NCI-H2029 treated with DMSO at 0.1 percent for 48 hours (cell line): ENCODE measurements around the gene HECW1.

Experiments used
- DNase-seq: peaks from one replicate; lab custom pipeline; 2025; lab: John Stamatoyannopoulos, UW

Gene HECW1

DNA sequence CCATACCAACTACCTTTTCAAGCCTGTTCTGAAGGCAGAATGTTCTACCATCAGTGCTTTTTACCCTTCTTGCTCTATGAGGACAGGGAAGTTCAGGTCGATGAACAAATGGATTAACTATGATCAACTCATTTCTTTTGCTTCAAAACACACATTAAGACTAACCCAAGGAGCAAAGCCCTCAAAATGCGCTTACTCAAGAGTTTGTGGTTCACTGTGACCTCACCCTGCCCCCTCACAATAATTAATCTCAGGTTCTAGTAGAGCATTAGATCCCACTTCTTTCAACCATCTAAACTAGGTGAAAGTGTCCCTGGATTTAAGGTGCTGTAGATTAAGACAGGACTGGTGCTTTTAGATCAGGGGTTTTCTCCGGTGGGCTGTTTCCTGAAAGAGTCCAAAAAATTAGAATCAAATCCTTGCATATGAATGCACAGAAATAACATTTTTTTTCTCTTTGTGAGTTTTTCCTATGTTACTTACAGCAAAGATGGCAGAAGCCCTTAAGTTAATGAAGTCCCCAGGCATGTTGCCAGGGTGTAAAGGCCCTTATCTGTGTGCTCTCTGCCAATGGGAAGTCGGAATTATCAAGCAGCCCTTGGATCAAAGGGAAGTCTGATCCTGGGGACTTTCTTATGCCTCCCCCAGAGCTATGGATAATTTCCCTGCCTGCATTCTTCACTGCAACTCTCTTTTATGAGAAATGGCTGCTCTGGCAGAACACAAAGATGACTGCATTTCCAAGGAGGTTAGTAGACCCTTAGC, 264.9 kb downstream of the HECW1 start:
- DNase-seq: no peak

DNA sequence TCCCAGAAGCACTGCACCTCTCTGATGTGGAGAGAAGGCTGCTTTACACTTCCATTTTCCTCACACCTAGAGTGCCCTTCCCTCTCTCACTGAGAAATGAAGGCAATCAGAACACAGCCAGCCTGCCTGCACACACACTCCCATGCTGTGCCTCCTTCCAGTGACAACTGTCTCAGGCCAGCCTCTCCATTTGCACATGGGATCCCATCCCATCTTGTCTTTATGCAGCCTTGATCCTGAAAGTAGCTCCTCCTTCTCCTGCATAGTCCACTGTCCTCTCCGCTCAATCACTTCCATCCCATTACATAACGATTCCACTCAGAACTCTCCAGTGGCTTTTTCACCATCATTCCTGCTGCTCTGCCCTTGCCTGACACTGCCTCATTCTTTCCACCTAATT, 266.8 kb downstream of the HECW1 start:
- DNase-seq: no peak

DNA sequence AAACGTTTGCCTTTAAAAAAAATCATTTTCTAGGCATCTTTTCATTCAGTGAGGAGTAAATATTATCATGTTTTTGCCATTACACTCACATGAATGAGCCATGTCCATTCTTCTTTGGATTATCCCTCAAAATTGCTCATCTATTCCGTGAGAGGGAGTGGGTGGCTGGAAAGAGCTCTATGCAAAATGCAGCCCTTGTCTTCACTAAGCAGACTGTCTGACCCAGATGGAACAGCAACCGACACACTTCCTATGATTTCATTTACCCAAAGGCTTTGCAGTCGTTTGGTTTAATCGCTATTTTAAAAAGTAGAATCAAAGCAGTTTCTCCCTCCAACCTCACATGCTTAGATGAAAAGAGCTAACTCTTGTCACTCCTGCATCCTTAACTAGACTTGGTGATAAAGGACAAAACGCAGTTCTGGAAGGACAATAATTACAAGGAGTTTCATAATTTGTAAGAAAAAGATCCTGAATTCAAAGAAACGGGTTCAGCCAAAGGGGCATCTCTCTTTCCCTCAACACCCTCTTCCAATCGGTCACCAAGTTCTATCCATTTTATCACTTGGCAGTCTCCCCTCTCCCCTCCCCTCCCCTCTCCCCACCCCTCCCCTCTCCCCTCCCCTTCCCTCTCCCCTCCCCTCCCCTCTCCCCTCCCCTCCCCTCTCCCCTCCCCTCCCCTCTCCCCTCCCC, 272.3 kb downstream of the HECW1 start:
- no peak for DNase-seq

DNA sequence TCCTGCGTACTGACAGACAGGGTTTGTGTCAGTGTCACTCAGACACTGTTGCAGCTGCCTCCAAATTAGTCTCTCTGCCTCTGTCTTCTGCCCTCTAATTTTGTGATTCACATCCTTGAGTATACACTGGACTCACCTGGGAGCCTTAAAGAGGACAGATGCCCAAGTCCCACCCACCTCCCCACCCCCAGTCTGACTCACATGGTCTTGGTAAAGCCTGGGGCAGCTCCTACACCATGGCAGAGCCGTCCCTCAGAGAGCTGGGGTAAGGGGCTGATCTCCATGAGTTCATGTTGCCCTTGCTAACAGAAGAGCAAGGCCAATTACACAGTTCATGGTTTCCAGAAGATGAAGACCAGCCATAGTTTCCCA, 272.8 kb downstream of the HECW1 start:
- DNase-seq: no peak

DNA sequence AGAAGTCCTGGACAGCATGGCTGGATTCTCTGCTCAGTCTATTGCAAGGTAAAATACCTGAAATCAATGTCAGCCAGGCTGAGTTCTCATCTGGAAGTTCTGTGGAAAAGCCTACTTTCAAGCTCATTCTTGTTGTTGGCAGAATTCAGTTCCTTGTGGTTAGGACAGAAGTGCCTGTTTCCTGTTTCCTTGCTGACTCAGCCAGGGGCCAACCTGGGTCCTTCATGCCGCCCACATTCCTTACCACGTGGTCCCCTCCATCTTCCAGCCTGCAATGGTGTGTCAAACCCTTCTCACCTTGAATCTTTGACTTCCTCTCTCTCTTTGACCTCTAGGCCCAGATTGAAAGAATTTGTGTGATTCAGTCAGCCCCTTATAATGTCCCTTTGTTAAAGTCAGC, 273.4 kb downstream of the HECW1 start:
- no peak for DNase-seq

DNA sequence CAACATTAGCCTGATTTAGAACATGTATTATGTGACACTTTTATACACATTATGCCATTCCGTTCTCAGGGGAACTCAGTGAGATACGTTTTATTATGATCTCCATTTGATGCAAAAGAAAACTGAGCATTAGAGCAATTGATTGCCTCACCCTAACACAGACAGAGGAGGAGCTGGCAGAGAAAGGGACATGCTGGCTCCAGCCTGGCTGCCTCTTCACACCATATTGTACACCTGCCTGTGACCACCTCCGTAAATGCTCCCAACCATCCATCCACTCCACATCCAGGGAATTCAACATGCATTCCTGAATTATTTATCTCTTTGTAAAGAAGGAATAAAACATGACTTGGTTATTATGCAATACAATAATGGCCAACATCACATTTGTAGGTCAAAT, 275.5 kb downstream of the HECW1 start:
- DNase-seq: no peak

DNA sequence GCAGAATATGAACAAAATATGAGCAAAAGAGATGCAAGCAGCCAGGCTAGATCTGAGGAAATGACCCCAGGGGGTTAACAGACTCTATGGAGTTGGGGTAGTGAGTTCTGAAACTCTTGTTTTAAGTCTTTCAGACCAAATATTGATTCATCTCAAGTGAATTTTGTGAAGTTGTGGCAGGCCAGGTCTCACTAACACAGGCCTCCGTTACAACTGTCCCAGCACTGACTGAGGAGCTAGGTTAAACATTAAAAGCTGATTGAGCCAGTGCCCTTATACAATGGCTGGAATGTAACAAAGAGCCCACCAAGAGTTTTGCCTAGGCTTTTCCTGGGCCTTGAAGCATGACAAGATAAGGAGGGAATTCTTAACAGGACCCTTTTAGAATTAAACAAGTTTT, 278.1 kb downstream of the HECW1 start:
- no peak for DNase-seq

DNA sequence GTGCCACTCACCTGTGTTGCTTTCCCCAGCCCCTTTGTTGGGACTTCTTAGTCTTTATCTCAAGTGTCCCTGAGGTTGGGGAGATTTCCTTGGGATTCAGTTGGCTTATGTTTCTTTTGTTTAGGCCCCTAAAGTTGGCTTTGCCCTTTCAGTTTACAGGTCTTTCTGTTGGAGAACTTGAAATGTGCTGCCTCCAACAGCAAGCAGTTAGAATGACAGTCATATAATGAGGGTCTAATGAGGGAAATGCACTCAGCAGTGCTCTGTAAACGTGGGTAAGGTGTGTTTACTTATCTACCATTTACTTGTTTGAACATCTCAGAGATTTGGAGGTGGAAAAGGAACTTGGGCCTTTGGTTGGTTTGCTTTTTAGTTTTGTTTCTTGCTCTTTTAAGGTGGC, 279.1 kb downstream of the HECW1 start:
- no peak for DNase-seq

DNA sequence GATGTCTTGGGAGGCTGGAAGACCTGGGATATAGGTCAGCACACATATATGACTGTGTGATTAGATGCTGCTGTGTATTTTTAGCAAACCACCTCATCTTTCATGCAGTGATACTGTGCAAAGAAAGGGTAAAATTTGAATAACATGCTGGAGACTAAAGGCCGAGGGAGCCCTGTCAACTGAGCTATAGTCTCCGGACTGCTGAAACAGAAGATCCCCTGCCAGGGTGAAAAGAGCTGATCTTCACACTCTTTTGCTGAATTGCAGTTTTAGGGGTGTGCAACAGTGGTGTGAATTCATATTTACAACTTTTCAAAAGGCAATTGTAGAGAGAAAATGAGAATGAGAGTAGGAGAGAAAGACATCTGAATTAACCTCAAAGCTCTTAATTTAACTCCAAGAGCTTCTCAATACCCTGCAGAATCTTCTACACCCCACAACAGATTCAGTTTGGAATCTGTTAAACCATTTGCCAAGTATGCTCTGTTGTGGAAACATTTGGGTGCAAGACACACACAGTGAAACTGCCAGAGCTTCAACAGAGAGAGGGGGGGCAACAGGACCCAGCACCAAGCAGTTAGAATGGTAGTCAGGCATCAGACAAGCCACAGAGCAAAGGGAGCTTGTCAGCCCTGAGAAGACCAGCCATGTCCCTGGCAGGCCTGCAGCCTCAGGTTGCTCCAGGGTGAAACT, 280.3 kb downstream of the HECW1 start:
- no peak for DNase-seq

DNA sequence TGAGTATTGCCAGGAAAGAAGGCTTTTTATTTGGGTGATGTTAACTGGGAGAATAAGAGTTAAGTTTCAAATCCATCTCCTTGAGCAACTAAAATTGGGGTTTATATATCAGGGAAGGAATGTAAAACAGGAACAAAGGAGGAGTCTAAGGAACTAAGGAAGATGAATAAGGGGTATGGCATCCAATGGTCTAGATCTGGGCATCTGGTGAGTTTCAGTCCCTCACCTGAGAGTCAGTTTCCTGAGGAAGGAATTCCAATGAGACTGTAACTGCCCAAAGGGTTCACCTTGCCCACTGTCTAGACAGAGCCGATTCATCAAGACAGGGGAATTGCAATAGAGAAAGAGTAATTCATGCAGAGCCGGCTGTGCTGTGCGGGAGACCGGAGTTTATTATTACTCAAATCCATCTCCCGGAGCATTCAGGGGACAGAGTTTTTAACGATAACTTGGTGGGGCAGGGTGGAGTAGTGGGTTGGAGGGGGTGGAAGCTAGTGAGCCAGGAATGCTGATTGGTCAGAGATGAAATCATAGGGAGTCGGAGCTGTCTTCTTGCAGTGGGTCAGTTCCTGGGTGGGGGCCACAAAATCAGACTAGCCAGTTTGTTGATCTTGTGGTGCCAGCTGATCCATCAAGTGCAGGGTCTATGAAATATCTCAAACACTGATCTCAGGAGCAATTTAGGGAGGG, 282.1 kb downstream of the HECW1 start:
- DNase-seq: no peak

DNA sequence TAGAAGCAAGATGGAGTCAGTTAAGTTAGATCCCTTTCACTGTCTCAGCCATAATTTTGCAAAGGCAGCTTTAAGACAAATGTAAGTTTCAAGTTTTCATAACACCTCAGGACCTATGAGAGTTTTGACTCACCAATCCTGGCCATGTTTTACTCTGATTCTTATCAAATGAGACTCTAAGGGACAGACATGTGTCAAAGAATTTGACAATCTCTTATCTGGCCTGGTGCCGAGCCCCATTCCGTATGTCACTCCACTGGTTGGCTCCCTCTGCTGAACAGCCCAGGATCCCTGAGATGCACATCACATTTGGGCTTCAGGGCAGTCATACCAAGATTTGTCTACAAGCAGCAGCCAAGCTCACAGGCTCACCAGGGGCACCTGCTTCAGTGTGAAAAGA, 282.9 kb downstream of the HECW1 start:
- DNase-seq: no peak

DNA sequence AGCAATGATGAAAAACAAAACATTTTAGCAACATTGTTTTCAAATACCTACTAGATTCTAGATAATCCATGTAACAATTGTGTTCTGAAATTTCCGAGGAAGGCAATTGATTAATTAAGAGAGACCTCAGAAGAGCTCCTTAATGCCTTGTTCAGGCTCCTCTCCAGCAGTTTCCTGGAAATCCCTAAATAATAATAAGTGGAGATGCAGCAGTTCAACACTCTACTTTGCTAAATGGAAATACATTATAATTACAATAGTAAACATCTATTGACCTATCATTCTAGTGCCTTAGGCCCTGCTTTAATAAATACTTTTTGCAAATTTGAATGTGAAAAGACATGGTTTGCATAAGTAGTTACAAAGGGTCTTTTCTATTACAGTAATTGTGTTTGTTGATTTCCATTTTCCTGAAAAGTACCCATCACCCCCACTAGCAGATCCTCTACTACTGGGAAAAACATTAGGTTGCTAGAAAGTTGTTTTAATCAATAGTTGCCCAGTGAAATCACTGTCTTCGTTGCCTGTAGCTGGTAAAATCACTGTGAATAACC, 283.8 kb downstream of the HECW1 start:
- no peak for DNase-seq

DNA sequence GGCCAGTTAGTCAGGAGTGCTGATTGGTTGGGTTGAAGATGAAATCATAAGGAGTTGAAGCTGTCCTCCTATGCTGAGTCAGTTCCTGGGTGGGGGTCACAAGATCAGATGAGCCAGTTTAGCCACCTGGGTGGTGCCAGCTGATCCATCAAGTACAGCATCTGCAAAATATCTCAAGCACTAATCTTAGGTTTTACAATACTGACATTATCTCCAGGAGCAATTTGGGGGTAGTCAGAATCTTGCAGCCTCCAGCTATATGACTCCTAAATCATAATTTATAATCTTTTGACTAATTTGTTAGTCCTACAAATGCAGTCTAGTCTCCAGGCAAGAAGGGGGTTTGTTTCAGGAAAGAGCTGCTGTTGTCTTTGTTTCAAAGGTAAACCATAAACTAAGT, 286.4 kb downstream of the HECW1 start:
- DNase-seq: no peak

DNA sequence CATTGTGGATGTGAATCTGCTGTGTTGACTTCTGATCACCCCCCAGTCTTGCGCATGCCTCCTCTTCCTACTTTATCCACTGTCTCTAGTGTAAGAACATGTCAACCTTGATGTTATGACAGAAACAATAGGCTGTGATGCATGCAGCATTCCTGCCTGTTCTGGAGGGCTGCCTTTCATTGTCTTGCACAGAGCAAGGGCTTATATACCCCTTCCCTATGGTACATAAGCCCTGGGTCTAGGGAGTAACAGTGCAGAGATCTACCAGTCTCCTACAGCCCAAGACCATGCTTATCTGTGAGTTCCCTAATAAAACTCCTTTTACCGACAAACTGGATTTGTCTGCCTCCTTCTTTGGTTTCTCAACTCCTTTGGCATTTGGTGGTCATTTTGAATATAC, 293.5 kb downstream of the HECW1 start:
- DNase-seq: no peak

DNA sequence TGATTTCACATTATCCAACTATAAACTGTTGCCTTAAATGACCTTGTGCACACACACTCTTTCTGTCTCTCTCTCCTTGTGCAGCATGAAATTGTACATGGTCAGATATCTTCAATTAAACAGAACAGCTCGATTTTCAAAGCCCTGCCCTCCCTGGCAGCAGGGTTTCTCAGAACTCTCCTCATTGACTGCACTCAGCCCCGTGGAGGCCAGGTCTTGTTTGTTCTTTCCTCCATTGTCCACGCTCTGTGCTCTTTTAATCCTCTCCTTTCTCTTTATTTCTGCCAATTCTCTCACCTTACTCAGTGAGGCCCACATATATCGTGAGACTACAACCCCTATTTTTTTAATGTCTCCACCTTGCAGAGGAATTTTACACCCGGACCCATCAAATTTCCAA, 294.5 kb downstream of the HECW1 start:
- no peak for DNase-seq

DNA sequence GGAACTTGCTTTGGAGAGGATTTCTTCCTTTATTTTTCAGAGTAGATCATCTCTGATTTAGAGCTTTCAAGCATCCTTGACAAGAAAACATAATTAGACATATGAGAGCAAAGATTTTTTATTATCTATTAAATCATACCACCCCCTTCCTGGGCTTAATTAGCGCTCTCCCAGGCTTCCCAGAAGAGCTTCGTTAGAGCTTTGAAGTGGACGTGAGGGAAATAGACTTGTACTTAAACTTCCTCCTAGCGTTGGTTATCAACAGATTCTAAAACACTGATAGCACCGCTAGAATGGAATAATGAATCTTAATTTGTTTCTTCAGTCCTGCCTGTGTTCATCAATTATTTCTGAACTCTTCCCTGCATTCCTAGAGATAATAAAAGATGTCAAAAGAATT, 296.5 kb downstream of the HECW1 start:
- DNase-seq: no peak

DNA sequence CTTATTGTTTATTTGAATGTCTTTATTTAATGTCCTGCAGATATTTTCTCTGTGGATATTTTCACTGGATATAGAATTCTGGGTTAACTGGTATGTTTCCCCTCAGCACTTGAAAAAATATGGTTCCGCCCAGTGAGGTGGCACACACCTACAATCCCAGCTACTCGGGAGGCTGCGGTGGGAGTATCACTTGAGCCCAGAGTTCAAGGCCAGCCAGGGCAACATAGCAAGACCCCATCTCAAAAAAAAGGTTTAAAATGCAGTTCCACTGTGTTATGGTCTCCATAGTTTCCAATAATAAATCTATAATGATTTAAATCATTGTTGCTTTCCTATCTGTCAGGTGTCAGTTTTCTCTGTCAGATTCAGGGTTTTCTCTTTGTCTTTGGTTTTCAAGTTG, 305.0 kb downstream of the HECW1 start:
- DNase-seq: no peak

DNA sequence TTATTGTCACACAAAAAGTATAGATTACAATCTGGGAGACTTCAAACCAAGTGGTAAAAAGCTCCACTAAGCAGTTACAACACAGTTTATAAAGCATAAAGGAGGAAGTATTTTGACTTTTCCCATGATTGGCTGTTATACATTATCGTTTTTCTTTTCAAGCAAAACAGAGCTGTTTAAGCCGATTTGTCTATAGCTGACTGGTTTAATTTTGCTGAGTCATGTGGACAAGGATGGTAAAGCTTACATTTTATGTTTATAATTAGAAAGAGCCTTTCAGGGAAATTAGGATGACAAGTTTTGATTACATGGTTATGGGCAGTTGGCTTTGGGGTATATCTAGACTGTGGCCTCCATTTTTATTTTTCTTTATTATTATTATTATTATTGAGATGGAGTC, 318.0 kb downstream of the HECW1 start:
- DNase-seq: no peak

DNA sequence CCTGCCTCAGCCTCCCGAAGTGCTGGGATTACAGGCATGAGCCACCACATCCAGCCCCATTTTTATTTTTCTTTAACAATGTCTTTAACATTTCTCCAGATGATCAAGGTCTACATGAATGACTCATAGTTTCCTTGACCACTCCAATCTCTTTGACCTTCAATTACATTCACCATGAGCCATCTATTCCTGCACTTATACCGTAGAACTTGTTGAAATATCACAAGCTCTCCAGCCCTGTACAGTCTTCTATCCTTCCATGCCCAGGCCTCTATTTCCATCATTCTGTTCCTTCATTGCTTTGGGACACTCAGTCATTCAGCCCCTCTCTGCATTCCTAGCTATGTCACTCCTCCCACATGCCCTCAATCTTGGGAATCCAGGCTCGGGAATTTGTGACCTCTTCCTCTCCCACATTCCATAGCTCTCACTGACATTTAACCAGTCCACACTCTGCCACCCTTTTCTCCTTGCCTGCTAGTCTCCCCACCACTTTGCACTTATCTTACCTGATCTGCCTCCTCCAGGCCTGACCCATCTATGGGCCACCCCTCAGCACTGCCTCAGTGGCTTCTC, 318.7 kb downstream of the HECW1 start:
- no peak for DNase-seq

DNA sequence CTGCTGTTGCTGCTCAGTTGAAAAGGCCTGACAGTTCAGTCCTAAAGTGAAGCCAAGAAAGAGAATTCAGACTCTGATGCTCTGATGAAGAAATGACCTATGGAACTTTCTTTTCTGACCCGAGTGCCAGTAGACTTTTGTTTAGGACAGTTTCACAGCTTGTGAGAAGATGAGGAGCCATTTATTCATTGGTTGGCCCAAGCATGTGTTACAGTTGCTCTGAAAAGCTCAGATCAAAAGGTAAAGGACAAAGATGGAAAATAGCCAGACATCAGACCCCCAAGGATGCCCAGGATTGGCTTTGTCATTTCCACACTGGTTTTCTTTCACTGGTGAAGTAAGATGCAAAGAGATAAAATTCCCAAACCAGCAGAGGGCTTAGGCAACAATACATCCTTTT, 321.2 kb downstream of the HECW1 start:
- DNase-seq: no peak

DNA sequence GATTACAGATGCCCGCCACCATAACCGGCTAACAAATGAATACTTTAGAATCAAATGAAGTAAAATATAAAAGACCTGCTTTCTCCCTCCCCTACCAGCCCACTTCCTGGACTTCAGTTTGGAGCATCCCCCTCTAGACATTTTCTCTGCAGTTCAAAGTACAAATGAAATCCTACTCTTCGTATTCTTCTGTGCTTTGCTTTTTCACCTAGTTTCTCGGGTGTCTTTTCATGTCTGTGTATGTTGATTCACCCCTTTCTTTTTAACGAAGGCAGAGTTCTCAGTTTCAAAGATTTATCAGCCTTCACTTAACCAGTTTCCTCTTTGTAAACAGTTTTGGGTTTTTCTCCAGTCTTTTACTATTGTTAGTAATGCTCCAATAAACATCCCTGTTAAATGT, 324.6 kb downstream of the HECW1 start:
- no peak for DNase-seq

DNA sequence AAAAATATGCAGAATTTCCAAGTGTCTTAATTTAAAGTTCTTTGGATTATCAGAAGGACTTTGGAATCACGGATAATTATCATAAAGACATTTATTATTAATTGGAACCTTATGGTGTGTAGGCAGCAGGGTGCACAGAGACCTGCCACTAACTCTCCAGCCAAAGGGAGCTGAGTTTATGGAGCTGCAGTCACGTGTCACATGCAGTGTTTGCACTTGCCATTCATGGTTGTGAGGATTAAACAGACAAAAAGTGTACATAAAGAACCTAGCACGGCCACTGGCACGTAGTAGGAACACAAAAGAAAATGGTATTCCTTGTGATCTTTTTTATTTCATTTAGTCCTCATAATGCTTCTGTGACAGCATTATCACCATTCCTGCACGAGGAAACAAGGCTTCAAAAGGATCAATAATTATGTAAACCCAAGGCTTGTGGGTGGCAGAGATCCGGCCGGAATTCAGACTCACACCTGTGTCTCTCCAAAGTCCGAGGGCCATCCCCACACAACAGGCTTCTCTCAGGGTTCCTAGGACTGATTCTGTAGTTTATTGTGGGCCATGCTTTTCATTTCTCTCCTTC, 326.5 kb downstream of the HECW1 start:
- DNase-seq: no peak
